Embryonic facial prominence (tissue), 1 donor: Measurements from ENCODE around the gene CDH7.

Source experiments
- DNase-seq: peaks from one replicate; pipeline ENCODE4 v3.0.0-alpha.2; 2016; ENCODE audit errors: extremely low spot score

Gene CDH7

GRCh38 chr18:65767406-65767805 is 16.6 kb downstream of the CDH7 start:
- no peak for DNase-seq

DNA sequence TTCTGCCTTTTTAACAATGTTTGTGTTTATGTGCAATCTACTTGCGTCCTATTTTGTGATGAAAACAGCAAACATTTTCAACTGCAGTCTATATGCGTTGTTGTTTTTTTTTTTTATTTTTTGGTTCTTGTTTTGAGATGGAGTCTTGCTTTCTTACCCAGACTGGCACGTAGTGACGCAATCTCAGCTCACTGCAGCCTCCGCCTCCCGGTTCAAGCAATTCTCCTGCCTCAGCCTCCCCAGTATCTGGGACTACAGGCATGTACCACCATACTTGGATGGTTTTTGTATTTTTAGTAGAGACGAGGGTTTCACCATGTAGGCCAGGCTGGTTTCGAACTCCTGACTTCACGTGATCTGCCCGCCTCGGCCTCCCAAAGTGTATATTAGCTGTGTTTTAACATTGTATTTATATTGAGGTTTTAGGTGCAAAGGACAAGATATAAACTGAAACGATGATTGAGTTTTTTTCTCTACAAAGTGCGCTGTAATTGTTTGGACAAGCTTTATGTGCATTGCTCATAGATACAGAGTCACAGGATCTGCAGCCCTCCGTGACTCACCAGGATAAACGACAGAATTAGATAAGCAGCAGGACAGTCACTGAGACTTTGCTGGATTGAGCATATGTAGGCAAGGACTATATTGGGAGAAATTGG is 17.4 kb downstream of the CDH7 start:
- DNase-seq: no peak

DNA sequence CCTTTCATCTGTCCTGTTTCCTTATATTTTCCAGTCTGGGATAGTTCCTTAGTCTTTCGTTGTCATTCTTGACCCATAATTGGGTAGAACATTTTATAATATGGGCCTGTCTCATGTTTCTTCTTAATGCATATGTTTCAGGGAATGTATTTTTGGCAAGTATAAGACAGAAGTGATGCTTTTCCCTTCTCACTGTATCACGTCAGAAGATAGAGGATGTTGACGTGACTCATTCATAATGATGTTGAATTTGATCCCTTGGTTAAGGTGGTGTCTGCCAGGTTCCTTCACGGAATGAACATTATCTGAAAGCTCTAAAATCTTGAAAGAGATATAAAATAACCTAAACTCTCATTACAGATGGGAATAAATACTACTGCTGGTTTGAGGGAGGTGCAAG is 18.8 kb downstream of the CDH7 start:
- no peak for DNase-seq

- DNase-seq: no peak
Observed at GRCh38 chr18:65786474-65786873, 35.7 kb downstream of the CDH7 start.

DNA sequence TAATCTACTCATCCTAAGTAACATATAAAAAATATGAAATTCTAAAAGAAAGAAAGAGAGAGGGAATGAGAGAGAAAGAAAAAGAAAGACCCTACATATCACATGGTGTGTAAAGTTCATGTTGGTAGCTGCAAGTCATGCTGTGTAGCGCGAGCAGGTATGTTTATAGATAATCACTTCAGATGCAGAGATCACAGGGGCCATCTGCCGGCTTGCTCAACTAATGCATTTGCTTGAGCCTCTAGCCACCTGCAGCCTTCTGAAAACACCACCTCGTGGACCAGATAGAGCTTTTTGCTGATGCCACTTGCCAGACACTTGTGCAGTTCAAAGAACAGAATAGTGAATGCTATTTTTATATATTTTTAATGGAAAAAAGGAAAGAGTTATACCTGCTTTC is 37.6 kb downstream of the CDH7 start:
- DNase-seq: no peak

GRCh38 chr18:65790604-65791003 is 39.8 kb downstream of the CDH7 start:
- no peak for DNase-seq

DNA sequence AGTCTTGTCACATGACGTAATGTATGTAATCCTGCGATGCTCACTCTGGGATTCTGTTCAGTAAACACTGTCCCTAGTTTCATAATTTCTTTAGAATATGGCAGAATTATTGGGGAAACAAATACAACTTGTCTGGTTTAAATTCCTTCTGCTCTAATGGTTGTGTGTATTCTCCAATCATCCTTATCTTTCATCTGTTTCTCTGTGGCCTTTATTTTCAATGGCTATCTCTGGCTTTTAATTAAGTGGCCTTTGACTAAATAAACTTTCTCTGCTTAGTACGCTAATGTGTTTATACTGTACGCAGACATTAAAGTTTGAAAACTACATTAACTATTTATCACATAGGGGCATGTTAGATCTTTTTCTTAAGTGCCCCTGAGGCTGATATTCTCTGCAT is 40.9 kb downstream of the CDH7 start:
- no peak for DNase-seq

GRCh38 chr18:65792456-65793074 is 41.8 kb downstream of the CDH7 start:
- DNase-seq: no peak

DNA sequence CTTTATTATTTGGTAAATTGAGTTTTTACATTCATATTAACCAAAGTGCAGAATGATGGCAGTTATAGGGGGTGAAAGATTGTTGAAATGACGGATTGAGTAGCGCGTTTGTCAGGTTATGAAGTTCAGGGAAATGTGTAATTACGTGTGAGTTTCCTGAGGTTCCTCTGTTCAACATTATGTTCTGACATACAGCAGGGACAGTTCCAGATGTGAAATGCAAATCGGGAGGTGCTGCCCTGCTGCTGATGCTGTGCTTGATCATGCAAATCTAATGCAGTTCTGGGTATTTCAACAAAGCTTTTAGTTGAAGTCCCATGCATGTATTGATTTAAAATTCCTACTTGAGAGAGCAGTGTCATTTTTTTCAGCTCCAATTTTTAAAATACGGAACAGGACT is 57.9 kb downstream of the CDH7 start:
- DNase-seq: no peak

GRCh38 chr18:65811307-65811706 is 60.5 kb downstream of the CDH7 start:
- DNase-seq: no peak

- DNase-seq: no peak
Observed at GRCh38 chr18:65815506-65815905, 64.7 kb downstream of the CDH7 start.

- DNase-seq: no peak
Observed at GRCh38 chr18:65817178-65817577, 66.4 kb downstream of the CDH7 start.

DNA sequence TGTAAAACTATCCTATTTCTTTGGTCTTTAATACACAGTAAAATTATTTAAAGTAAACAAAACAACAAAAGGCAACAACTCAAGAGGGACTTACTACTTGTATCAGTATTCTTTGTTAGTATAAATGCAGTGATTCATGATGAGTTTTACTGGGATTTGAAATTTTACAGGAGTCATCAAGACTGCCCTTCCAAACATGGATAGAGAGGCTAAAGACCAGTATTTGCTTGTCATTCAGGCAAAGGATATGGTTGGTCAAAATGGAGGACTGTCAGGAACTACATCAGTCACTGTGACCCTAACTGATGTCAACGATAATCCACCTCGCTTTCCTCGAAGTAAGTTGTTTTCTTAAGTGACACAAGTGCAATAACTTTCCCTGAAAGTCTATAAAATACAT is 71.1 kb downstream of the CDH7 start:
- no peak for DNase-seq

DNA sequence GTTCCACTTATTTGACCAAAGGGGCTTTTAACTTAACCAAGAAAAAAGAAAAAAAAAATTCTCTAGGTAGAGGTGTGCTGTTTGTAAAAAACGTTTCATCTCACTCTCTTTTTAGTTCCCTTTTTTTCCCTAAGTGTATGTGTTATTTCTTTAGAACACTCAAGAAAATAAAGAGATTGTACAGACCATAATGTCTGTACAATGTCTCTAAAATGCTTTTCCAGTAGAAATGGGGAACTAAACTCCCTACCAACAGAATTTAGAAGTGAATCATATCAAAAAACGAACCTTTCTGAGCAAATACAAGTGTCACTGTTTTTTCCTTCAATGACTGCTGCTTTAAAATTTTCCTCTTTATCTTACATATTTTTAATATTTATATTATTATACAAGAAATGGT is 72.0 kb downstream of the CDH7 start:
- DNase-seq: no peak

DNA sequence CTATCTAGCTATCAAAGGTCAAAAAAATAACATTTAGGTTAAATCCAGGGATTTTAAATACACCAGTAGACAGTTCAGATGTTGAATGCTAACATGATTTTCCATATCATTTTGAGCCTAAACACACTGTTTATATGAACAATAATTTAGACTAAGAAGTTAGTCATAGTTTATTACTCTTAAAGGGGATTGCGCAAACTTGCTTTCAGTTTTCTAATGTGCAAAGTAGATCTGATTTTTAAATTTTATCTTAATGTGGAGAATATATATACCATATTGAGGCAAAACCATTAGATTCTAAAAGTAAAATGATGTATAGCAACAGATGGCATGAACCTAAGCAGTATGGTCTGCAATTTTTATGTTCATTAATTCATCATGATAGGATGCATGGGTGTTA is 76.6 kb downstream of the CDH7 start:
- DNase-seq: no peak

- DNase-seq: no peak
Observed at GRCh38 chr18:65835881-65836280, 85.1 kb downstream of the CDH7 start.

DNA sequence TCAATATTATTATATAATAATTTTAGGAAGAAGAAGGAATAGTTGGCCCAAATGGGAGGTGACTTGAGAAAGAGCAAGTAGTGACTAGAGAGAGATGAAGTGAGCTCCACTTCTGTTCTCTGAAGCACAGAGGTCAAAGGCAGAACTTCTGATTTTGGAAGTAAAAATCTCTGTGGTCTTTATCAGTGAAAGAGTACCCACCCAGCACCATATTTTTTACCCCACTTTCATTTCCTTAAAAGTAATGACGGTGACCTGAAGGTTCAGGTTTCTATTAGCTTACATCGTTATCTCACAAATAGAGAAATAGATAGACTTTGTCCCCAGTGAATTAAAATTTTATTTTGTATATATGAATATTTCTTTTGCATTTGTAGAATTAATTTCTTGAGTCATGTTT is 95.3 kb downstream of the CDH7 start:
- no peak for DNase-seq

DNA sequence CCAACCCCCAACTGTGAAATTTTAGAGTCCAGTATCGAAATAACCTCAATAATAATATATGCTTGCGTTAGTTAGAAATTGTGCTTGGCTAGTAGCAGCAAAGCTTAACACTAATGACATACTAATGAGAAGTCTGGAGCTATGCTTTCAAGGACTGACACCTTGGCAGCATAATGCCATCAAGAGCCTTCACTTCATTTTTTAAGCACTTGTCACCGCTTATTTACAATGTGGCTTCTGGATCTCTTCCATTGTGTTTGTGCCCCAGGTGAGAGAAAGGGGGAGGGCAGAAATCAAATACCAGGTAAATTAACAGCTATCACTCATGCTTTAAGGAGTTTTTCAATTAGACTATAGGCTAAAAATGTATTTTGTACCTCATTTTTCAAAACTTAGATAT is 101.5 kb downstream of the CDH7 start:
- DNase-seq: no peak

GRCh38 chr18:65859075-65859474 is 108.3 kb downstream of the CDH7 start:
- no peak for DNase-seq

DNA sequence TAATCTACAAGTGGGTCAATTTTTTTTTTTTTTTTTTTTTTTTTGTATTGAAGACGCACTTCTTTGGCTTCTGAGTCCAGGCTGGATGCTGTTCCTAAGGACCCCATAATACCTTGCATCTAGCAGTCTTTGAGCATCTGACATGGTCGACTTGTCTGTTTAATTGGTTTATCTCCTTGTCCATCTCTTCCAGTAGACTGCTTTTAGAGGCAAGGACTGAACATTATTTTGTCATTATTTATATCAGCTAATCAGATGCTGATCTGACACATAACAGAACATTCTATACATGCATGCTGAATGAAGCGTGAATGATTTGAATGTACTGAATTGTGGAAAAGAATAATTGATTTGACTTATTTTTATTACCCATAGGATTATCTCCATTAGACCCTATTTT is 118.7 kb downstream of the CDH7 start:
- no peak for DNase-seq

GRCh38 chr18:65876310-65876709 is 125.5 kb downstream of the CDH7 start:
- no peak for DNase-seq

DNA sequence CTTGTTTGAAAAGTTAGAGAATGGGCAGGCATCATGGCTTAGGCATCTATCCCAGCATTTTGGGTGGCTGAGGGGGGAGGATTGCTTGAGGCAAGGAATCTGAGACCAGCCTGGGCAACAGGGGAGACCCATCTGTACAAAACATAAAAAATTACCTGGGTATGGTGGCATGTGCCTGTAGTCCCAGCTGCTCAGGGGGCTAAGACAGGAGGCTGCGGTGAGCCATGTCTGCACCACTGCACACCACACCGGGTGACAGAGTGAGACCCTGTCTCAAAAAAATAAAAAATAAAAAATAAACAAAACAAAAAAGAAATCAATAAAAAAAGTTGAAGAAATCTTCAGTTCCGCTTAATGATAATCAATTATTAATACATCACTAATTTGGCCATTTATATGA is 146.5 kb downstream of the CDH7 start:
- DNase-seq: no peak

- DNase-seq: no peak
Observed at GRCh38 chr18:65901522-65901921, 150.7 kb downstream of the CDH7 start.

DNA sequence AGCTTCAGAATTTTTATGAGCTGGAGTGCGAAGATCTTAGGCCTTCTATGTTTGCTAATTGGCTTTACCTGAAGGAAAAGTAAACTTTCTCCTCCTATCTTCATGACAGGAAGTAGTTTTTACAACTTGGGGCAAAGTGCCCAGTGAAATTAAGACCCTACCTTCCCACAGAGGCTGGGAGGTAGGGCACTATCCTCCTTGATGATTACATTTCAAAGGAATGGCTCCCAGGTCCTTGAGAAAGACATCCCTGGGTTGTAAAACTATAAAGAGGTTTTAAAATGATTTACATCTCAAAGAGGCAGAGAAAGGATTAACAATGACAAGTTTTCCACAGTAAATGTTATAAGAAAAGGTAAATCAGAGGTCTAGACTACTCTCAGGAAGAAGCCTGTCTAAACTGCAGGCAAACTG is 155.8 kb downstream of the CDH7 start:
- DNase-seq: no peak
